CD4-positive, alpha-beta memory T cell (primary cell): ENCODE results near the gene RAB34. TPM values are rescaled to one million over a fixed set of nuclear protein-coding genes. Genes with fewer than 3 reads are reported as not detected.

Source experiments
- CTCF ChIA-PET: fragments of 350-600 bp; sonication (Branson Sonifier 250); formaldehyde crosslinking; loops from one replicate; lab custom pipeline; 2021; ENCODE audit warnings: inconsistent platforms; ENCODE audit not compliant: partially characterized antibody; lab: Charles Lee
- POLR2A ChIA-PET: fragments of 350-600 bp; sonication (Branson Sonifier 250); formaldehyde crosslinking; loops from one replicate; lab custom pipeline; 2021; ENCODE audit not compliant: partially characterized antibody; lab: Charles Lee
- DNase-seq, 5 donors: peaks; one replicate each; pipeline versions ENCODE4 v3.0.0 to v3.0.0-alpha.2; 2020 to 2022; ENCODE audit warnings: mixed read lengths in 1 of 5
- H3K27ac ChIP-seq: one replicate; pipeline ENCODE4 v1.7.0; 2013; ENCODE audit warnings: low read depth, low read length
- H3K27me3 ChIP-seq: 2 replicates; pipeline ENCODE4 v1.7.0; 2013; ENCODE audit warnings: mild to moderate bottlenecking, low read length, moderate library complexity; ENCODE audit not compliant: insufficient read depth
- H3K36me3 ChIP-seq: 2 replicates; pipeline ENCODE4 v1.7.0; 2013; ENCODE audit warnings: mild to moderate bottlenecking, low read length, moderate library complexity; ENCODE audit not compliant: insufficient read depth
- H3K4me1 ChIP-seq: 2 replicates; pipeline ENCODE4 v1.7.0; 2013; ENCODE audit warnings: mild to moderate bottlenecking, low read length, moderate library complexity; ENCODE audit not compliant: insufficient read depth
- H3K4me3 ChIP-seq, 2 donors: one replicate each; pipeline ENCODE4 v1.7.0; 2013; ENCODE audit warnings: low read length in 2 of 2, mild to moderate bottlenecking in 1 of 2
- H3K9me3 ChIP-seq, 2 donors: one replicate each; pipeline ENCODE4 v1.7.0; 2013; ENCODE audit warnings: low read length in 2 of 2, control low read depth in 1 of 2; ENCODE audit not compliant: control insufficient read depth in 1 of 2
- H3K27ac Mint-ChIP-seq, 7 donors: one replicate each; pipeline ENCODE4 v1.8.0; 2020 to 2021; ENCODE audit warnings: mixed read lengths in 7 of 7, mild to moderate bottlenecking in 6 of 7, inconsistent platforms in 3 of 7, moderate library complexity in 3 of 7
- H3K27me3 Mint-ChIP-seq, 2 donors: one replicate each; pipeline ENCODE4 v1.8.0; 2020 to 2021; ENCODE audit warnings: mixed read lengths in 2 of 2
- H3K36me3 Mint-ChIP-seq, 2 donors: one replicate each; pipeline ENCODE4 v1.8.0; 2020 to 2021; ENCODE audit warnings: mixed read lengths in 2 of 2, inconsistent platforms in 1 of 2, mild to moderate bottlenecking in 1 of 2
- H3K4me1 Mint-ChIP-seq, 4 donors: one replicate each; pipeline ENCODE4 v1.8.0; 2020 to 2021; ENCODE audit warnings: mixed read lengths in 4 of 4, mild to moderate bottlenecking in 1 of 4
- H3K4me3 Mint-ChIP-seq, 8 donors: one replicate each; pipeline ENCODE4 v1.8.0; 2020 to 2021; ENCODE audit warnings: mixed read lengths in 8 of 8, mild to moderate bottlenecking in 7 of 8, moderate library complexity in 6 of 8, inconsistent platforms in 3 of 8
- H3K9me3 Mint-ChIP-seq, 8 donors: one replicate each; pipeline ENCODE4 v1.8.0; 2020 to 2021; ENCODE audit warnings: mixed read lengths in 8 of 8, mild to moderate bottlenecking in 5 of 8, inconsistent platforms in 3 of 8, moderate library complexity in 1 of 8
- intact Hi-C: fragments of 100-400 bp; cut with micrococcal nuclease; formaldehyde crosslinking; loops from one replicate; pipeline ENCODE4 v1.15.1; 2023
- polyA plus RNA-seq, 2 donors: library from polyadenylated mRNA; unstranded; fragments of 300-500 nt; fragmentation: Illumina TruSeq; gene quantifications; one replicate each; pipeline ENCODE4 v1.2.3, GENCODE V29; 2021
- total RNA-seq, 2 experiments: library from RNA; stranded (reverse); gene quantifications; one replicate each; pipeline ENCODE4 v1.2.3, GENCODE V29; 2021

The RAB34 gene
- total and polyA plus RNA-seq, 4 experiments from 2014 or later, result 3.0 to 8.7 (median 5.2) TPM

- Mint-ChIP-seq H3K4me3 (peak overlapping the region in 1 of 8 donors; percentile 49), H3K27ac (peak overlapping the region in 6 of 7 donors; percentile 17 to 85 (median 70)), H3K27me3 (no peaks in the 10 kb centered on the region), H3K4me1 (peaks cover 7 to 18% (median 11%) of the 10 kb centered on the region in 4 donors), H3K9me3 (no peaks in the 10 kb centered on the region), H3K36me3 (peaks cover 0 to 20% of the 10 kb centered on the region in 2 donors)
- H3K9me3 ChIP-seq, result no peaks in the 10 kb centered on the region
- CTCF ChIA-PET, result interaction anchor here (0.6 to 13.1 kb wide), 27 partner anchors 8 to 1522 kb away, joined by 3 to 492 read pairs (median 4); partner anchors contain the start of genes BLTP2, NEK8, PHF12 and PROCA1
- H3K4me1 ChIP-seq, result peaks cover 13% of the 10 kb centered on the region
- no peaks in the 10 kb centered on the region for H3K27me3 ChIP-seq
- peak overlapping the region; percentile 10 for H3K27ac ChIP-seq
- intact Hi-C loops, result loop anchor here (1.0 kb wide), 2 partner anchors 23 to 103 kb away; no protein-coding TSS in a partner anchor
- no peak overlapping the region for H3K4me3 ChIP-seq
- peaks cover 23% of the 10 kb centered on the region for H3K36me3 ChIP-seq
- peak; percentile 82 to 89 (median 85) for DNase-seq
- POLR2A ChIA-PET, result interaction anchor here (0.6 to 19.4 kb wide), 9 partner anchors 20 to 202 kb away, joined by 3 to 528 read pairs (median 3); partner anchors contain the start of genes NEK8, PROCA1, RPL23A and TLCD1
Measured at GRCh38 chr17:28750178-28751047, 32.7 kb upstream of the RAB34 start.

GRCh38 chr17:28749516-28750177 is 32.0 kb upstream of the RAB34 start:
- H3K9me3 ChIP-seq, result no peaks in the 10 kb centered on the region
- H3K9me3 Mint-ChIP-seq, result no peaks in the 10 kb centered on the region
- H3K36me3 ChIP-seq, result peaks cover 23% of the 10 kb centered on the region
- peak overlapping the region in 6 of 7 donors; percentile 17 to 85 (median 70) for H3K27ac Mint-ChIP-seq
- no peak for DNase-seq
- CTCF ChIA-PET, result interaction anchor here (0.6 to 13.1 kb wide), 21 partner anchors 9 to 382 kb away, joined by 3 to 492 read pairs (median 4); partner anchors contain the start of genes BLTP2, NEK8, PHF12 and PROCA1
- no peaks in the 10 kb centered on the region for H3K27me3 Mint-ChIP-seq
- H3K4me3 Mint-ChIP-seq, result peak overlapping the region in 1 of 8 donors; percentile 49
- peaks cover 0 to 22% of the 10 kb centered on the region in 2 donors for H3K36me3 Mint-ChIP-seq
- peaks cover 8 to 26% (median 15%) of the 10 kb centered on the region in 4 donors for H3K4me1 Mint-ChIP-seq
- H3K27me3 ChIP-seq, result no peaks in the 10 kb centered on the region
- POLR2A ChIA-PET, result interaction anchor here (0.6 to 19.4 kb wide), 6 partner anchors 19 to 202 kb away, joined by 3 to 528 read pairs (median 3); partner anchors contain the start of genes NEK8, PROCA1, RPL23A and TLCD1
- peak overlapping the region; percentile 10 for H3K27ac ChIP-seq
- peaks cover 21% of the 10 kb centered on the region for H3K4me1 ChIP-seq
- H3K4me3 ChIP-seq, result no peak overlapping the region
- intact Hi-C loops, result loop anchor here (1.0 kb wide), 2 partner anchors 22 to 102 kb away; no protein-coding TSS in a partner anchor

GRCh38 chr17:28748852-28749515 is 31.3 kb upstream of the RAB34 start:
- no peaks in the 10 kb centered on the region for H3K9me3 Mint-ChIP-seq
- ChIA-PET CTCF (interaction anchor here (1.0 to 13.1 kb wide), 11 partner anchors 14 to 383 kb away, joined by 3 to 492 read pairs (median 4); partner anchors contain the start of genes BLTP2, NEK8, PHF12 and PROCA1), POLR2A (interaction anchor here (0.8 to 19.4 kb wide), 3 partner anchors 19 to 203 kb away, joined by 3 to 528 read pairs (median 4); partner anchors contain the start of genes NEK8, RPL23A and TLCD1)
- Histone ChIP-seq H3K4me3 (no peak overlapping the region), H3K4me1 (peaks cover 21% of the 10 kb centered on the region), H3K27me3 (no peaks in the 10 kb centered on the region), H3K36me3 (peaks cover 23% of the 10 kb centered on the region), H3K27ac (no peak overlapping the region), H3K9me3 (no peaks in the 10 kb centered on the region)
- no peaks in the 10 kb centered on the region for H3K27me3 Mint-ChIP-seq
- no peak overlapping the region for H3K4me3 Mint-ChIP-seq
- intact Hi-C loops, result no loop called here
- H3K36me3 Mint-ChIP-seq, result peaks cover 0 to 22% of the 10 kb centered on the region in 2 donors
- H3K4me1 Mint-ChIP-seq, result peaks cover 10 to 29% (median 17%) of the 10 kb centered on the region in 4 donors
- peak overlapping the region in 5 of 7 donors; percentile 50 to 92 (median 62) for H3K27ac Mint-ChIP-seq
- DNase-seq, result no peak

- Mint-ChIP-seq H3K36me3 (peaks cover 0 to 22% of the 10 kb centered on the region in 2 donors), H3K9me3 (no peaks in the 10 kb centered on the region), H3K27me3 (no peaks in the 10 kb centered on the region), H3K27ac (peak overlapping the region in 5 of 7 donors; percentile 57 to 92 (median 77)), H3K4me1 (peaks cover 10 to 29% (median 18%) of the 10 kb centered on the region in 4 donors), H3K4me3 (peak overlapping the region in 2 of 8 donors; percentile 25 to 57)
- H3K4me1 ChIP-seq, result peaks cover 26% of the 10 kb centered on the region
- POLR2A ChIA-PET, result interaction anchor here (19.4 kb wide), 1 partner anchor 24 kb away, joined by 528 read pairs; the partner anchor contains the start of genes NEK8, RPL23A and TLCD1
- H3K27ac ChIP-seq, result no peak overlapping the region
- no peaks in the 10 kb centered on the region for H3K9me3 ChIP-seq
- no peak for DNase-seq
- CTCF ChIA-PET, result interaction anchor here (0.9 to 13.1 kb wide), 5 partner anchors 15 to 154 kb away, joined by 3 to 492 read pairs (median 6); partner anchors contain the start of genes NEK8, RPL23A and TLCD1
- H3K36me3 ChIP-seq, result peaks cover 23% of the 10 kb centered on the region
- H3K27me3 ChIP-seq, result no peaks in the 10 kb centered on the region
- no peak overlapping the region for H3K4me3 ChIP-seq
- intact Hi-C loops, result no loop called here
Measured at GRCh38 chr17:28747801-28748750, 30.4 kb upstream of the RAB34 start.

- peak overlapping the region in 2 of 7 donors; percentile 29 to 92 for H3K27ac Mint-ChIP-seq
- peaks cover 23% of the 10 kb centered on the region for H3K36me3 ChIP-seq
- no peaks in the 10 kb centered on the region for H3K27me3 Mint-ChIP-seq
- H3K36me3 Mint-ChIP-seq, result peaks cover 0 to 22% of the 10 kb centered on the region in 2 donors
- peaks cover 28% of the 10 kb centered on the region for H3K4me1 ChIP-seq
- CTCF ChIA-PET, result interaction anchor here (0.9 to 13.1 kb wide), 3 partner anchors 17 to 28 kb away, joined by 3 to 492 read pairs (median 6); partner anchors contain the start of genes NEK8, RPL23A and TLCD1
- no peak for DNase-seq
- POLR2A ChIA-PET, result interaction anchor here (19.4 kb wide), 1 partner anchor 23 kb away, joined by 528 read pairs; the partner anchor contains the start of genes NEK8, RPL23A and TLCD1
- no peaks in the 10 kb centered on the region for H3K9me3 ChIP-seq
- peaks cover 8 to 29% (median 18%) of the 10 kb centered on the region in 4 donors for H3K4me1 Mint-ChIP-seq
- no peak overlapping the region for H3K27ac ChIP-seq
- H3K4me3 ChIP-seq, result no peak overlapping the region
- intact Hi-C loops, result no loop called here
- no peaks in the 10 kb centered on the region for H3K27me3 ChIP-seq
- no peak overlapping the region for H3K4me3 Mint-ChIP-seq
- H3K9me3 Mint-ChIP-seq, result no peaks in the 10 kb centered on the region
Measured at GRCh38 chr17:28747051-28747691, 29.5 kb upstream of the RAB34 start.
